ENCODE data around the gene PACRG.

PACRG gene

GRCh38 chr6:163352011-163352685 lies 624.4 kb downstream of the PACRG start:
- no peak for ATAC-seq
- TF ChIP-seq ISL1 (CRISPR knock-in tag; IDR thresholded peaks at IDR 0.05): no peak
- no peak for TF ChIP-seq ESRRG (CRISPR knock-in tag; IDR thresholded peaks at IDR 0.05)
- no peak for TF ChIP-seq PPARA (CRISPR knock-in tag; IDR thresholded peaks at IDR 0.05; ENCODE audit: borderline replicate concordance)
- no peak for TF ChIP-seq ARNTL (CRISPR knock-in tag; IDR thresholded peaks at IDR 0.05; ENCODE audit: borderline replicate concordance, low read depth)

GRCh38 chr6:163352966-163353365 lies 625.2 kb downstream of the PACRG start:
- no peak for TF ChIP-seq POU6F1 (CRISPR knock-in tag; IDR thresholded peaks at IDR 0.05; ENCODE audit: borderline replicate concordance, low read depth)
- TF ChIP-seq ZNF8 (CRISPR knock-in tag; IDR thresholded peaks at IDR 0.05): no peak
- no peak for TF ChIP-seq RARB (CRISPR knock-in tag; IDR thresholded peaks at IDR 0.05)
- TF ChIP-seq CSRNP3 (CRISPR knock-in tag; IDR thresholded peaks at IDR 0.05): no peak
- no peak for TF ChIP-seq BACH2 (CRISPR knock-in tag; IDR thresholded peaks at IDR 0.05; ENCODE audit: borderline replicate concordance)
- no peak for TF ChIP-seq ZFP3 (CRISPR knock-in tag; IDR thresholded peaks at IDR 0.05)
- no peak for TF ChIP-seq TCF4 (CRISPR knock-in tag; IDR thresholded peaks at IDR 0.05; ENCODE audit: borderline replicate concordance)
- TF ChIP-seq ZC3H10 (CRISPR knock-in tag; IDR thresholded peaks at IDR 0.05): no peak
- no peak for TF ChIP-seq GLIS3 (CRISPR knock-in tag; IDR thresholded peaks at IDR 0.05)
- no peak for TF ChIP-seq ISL1 (CRISPR knock-in tag; IDR thresholded peaks at IDR 0.05)
- no peak for TF ChIP-seq SNAI2 (CRISPR knock-in tag; IDR thresholded peaks at IDR 0.05)
- TF ChIP-seq ZNF70 (CRISPR knock-in tag; IDR thresholded peaks at IDR 0.05): no peak
- no peak for ATAC-seq

GRCh38 chr6:163354085-163354484 lies 626.3 kb downstream of the PACRG start:
- ATAC-seq: no peak
- TF ChIP-seq CSRNP3 (CRISPR knock-in tag; IDR thresholded peaks at IDR 0.05) (no peak), ZC3H10 (CRISPR knock-in tag; IDR thresholded peaks at IDR 0.05) (no peak), ZFP30 (CRISPR knock-in tag; IDR thresholded peaks at IDR 0.05) (no peak), BACH2 (CRISPR knock-in tag; IDR thresholded peaks at IDR 0.05; ENCODE audit: borderline replicate concordance) (no peak), PPARA (CRISPR knock-in tag; IDR thresholded peaks at IDR 0.05; ENCODE audit: borderline replicate concordance) (no peak), ESRRG (CRISPR knock-in tag; IDR thresholded peaks at IDR 0.05) (no peak), ZFP3 (CRISPR knock-in tag; IDR thresholded peaks at IDR 0.05) (no peak), OSR1 (CRISPR knock-in tag; IDR thresholded peaks at IDR 0.05) (no peak), ARNTL (CRISPR knock-in tag; IDR thresholded peaks at IDR 0.05; ENCODE audit: borderline replicate concordance, low read depth) (no peak), PATZ1 (CRISPR knock-in tag; IDR thresholded peaks at IDR 0.05; ENCODE audit: borderline replicate concordance) (no peak), CREB5 (CRISPR knock-in tag; IDR thresholded peaks at IDR 0.05; ENCODE audit: low read depth) (no peak), POU6F1 (CRISPR knock-in tag; IDR thresholded peaks at IDR 0.05; ENCODE audit: borderline replicate concordance, low read depth) (no peak), TOX (CRISPR knock-in tag; IDR thresholded peaks at IDR 0.05; ENCODE audit: borderline replicate concordance) (no peak), ZNF8 (CRISPR knock-in tag; IDR thresholded peaks at IDR 0.05) (no peak), GLIS3 (CRISPR knock-in tag; IDR thresholded peaks at IDR 0.05) (no peak), TCF4 (CRISPR knock-in tag; IDR thresholded peaks at IDR 0.05; ENCODE audit: borderline replicate concordance) (no peak)
